Measurements from ENCODE around the gene NCF4.

DNA sequence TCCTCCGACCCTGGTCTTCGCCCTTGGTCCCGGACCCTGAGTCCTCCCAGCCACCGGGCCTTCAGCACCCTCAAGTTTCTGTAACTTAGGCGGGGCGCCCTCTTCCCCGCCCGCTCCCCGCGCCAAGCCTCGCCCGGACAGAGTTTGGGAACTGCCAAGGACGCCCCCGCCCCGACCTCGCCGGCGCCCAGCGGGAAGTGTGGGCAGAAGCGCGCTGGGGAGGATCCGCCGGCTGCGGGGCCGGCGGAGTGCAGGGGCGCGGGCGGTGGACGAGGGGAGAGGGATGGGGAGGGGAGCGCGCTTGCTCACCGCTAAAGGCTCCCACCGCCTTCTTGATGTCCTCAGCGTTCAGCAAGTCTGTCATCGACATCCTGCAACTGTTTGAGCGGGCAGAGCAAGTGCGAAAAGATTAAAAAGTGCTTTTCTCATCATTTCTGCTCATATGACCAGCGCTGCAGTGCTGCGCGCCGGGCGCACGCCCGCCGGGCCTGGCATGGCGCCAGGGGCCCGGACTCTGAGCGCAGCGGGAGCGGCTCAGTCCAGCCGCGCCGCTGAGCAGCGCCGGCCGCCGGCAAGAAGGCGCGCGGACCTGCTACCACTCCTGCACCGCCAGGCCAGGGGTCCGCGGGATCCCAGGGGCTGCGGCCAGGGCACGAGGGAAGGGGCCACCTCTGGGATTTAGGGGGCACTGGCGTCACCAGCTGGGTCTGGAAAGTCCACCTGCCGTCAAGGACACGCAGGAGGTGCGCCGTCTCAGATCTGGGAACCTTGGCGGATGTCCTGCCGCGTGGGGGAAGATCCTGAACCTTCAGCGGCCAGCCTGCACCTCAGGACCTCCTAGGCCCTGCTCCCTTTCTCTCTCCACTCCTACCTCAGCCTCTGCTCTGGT is 43.9 kb upstream of the NCF4 start, which contains the start of gene PVALB:
- TF ChIP-seq, protein P1, sequence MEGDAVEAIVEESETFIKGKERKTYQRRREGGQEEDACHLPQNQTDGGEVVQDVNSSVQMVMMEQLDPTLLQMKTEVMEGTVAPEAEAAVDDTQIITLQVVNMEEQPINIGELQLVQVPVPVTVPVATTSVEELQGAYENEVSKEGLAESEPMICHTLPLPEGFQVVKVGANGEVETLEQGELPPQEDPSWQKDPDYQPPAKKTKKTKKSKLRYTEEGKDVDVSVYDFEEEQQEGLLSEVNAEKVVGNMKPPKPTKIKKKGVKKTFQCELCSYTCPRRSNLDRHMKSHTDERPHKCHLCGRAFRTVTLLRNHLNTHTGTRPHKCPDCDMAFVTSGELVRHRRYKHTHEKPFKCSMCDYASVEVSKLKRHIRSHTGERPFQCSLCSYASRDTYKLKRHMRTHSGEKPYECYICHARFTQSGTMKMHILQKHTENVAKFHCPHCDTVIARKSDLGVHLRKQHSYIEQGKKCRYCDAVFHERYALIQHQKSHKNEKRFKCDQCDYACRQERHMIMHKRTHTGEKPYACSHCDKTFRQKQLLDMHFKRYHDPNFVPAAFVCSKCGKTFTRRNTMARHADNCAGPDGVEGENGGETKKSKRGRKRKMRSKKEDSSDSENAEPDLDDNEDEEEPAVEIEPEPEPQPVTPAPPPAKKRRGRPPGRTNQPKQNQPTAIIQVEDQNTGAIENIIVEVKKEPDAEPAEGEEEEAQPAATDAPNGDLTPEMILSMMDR (IDR thresholded peaks at IDR 0.05): no peak
- no peak for TF ChIP-seq POLR2A (IDR thresholded peaks at IDR 0.05)
